Smooth muscle cell of trachea (primary cell): Measurements from ENCODE around the gene HTR1A. TPM values are rescaled to one million over a fixed set of nuclear protein-coding genes. Genes with fewer than 3 reads are reported as not detected.

Source experiments
- total RNA-seq: library from RNA; depleted of rRNA; stranded (reverse); fragments of >200 nt; gene quantifications from 2 replicates; pipeline ENCODE4 v1.2.1, GENCODE V29; 2014

The HTR1A gene
- total RNA-seq = not detected in 2 replicates

DNA sequence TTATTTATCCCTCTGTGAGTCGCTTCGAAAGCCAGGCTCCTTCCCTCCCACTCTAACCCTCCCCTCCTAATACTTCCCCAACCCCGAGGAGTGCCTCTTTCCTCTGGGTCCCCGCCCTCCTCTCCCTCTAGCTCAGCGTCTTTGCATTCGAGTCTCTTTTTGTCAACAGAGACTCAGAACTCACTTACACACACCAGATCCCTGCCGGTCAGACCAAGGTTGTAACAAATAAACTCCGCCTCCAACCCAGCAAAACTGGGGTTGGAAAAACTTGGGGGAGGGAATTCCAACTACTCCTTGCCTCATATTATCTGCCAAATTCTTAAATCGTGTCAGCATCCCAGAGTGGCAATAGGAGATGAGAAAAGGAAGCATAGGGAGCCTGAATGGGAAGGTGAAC, at the start of gene HTR1A:
Gene HTR1A (minus strand): TSS at position 167 of the 400 bp plus-strand sequence. CDS start 726 bp downstream, outside the sequence.

Other genes starting within 250 kb of the HTR1A start
- gene RNF180, start 203.4 kb upstream of the HTR1A start, total RNA-seq = 0.83 and 2.0 TPM in 2 replicates